Measurements from ENCODE around the gene FLT3LG. TPM values are rescaled to one million over a fixed set of nuclear protein-coding genes. Genes with fewer than 3 reads are reported as not detected.
"Not testable (repeated sequence)": the region's sequence is repeated elsewhere in the genome, so short reads cannot be mapped to it uniquely, and the experiment has no call there.

The FLT3LG gene
- polyA plus RNA-seq, 3 donors: 2.6 to 3.2 (median 2.7) TPM

DNA sequence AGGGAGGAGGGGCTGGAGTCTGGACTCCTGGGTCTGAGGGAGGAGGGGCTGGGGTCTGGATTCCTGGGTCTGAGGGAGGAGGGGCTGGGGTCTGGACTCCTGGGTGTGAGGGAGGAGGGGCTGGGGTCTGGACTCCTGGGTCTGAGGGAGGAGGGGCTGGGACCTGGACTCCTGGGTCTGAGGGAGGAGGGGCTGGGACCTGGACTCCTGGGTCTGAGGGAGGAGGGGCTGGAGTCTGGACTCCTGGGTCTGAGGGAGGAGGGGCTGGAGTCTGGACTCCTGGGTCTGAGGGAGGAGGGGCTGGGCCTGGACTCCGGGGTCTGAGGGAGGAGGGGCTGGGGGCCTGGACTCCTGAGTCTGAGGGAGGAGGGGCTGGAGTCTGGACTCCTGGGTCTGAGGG, 12.9 kb upstream of the FLT3LG start:
- DNase-seq (ENCODE audit: low read depth in 3 of 3, low spot score in 2 of 3): not testable (repeated sequence)

DNA sequence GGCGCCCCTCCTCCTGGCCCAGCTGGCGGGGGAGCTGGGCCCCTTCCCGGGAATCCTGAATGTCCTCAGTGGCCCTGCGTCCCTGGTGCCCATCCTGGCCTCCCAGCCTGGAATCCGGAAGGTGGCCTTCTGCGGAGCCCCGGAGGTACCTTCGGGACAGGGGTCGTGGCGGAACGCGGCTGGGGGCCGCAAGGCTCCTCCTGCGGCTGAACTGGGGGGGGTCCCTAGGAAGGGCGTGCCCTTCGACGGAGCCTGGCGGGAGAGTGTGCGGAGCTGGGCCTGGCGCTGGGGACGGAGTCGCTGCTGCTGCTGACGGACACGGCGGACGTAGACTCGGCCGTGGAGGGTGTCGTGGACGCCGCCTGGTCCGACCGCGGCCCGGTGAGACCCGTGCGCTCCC, 12.4 kb upstream of the FLT3LG start:
- DNase-seq (ENCODE audit: low read depth in 3 of 3, low spot score in 2 of 3): no peak

- DNase-seq (ENCODE audit: low read depth in 3 of 3, low spot score in 2 of 3): no peak
Observed at GRCh38 chr19:49462492-49462891, 11.5 kb upstream of the FLT3LG start.

DNA sequence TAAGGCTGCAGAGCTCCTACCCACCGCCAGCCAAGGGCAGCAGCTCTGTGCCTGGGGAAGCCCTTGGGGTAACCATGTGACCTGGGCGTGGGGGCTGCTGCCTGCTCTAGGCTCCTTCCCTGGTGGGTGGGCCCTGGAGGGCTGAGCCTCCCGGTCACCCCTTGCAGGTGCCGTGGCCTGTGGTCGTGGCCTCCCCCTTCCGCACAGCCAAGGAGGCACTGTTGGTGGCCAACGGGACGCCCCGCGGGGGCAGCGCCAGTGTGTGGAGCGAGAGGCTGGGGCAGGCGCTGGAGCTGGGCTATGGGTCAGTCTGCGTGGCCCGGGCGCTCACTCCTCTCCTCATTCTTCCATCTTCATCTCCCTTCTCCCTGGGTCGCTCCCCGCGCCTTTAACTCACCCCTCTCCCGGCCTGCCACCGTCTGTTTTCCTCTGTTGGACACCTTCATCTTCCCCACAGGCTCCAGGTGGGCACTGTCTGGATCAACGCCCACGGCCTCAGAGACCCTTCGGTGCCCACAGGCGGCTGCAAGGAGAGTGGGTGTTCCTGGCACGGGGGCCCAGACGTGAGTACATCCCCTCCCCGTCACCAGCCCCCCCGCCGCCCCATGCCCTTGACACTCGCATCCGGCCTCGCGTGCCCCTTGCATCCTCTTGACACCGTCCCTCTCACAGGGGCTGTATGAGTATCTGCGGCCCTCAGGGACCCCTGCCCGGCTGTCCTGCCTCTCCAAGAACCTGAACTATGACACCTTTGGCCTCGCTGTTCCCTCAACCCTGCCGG, 9.9 kb upstream of the FLT3LG start:
- DNase-seq (ENCODE audit: low read depth in 3 of 3, low spot score in 2 of 3): no peak

DNA sequence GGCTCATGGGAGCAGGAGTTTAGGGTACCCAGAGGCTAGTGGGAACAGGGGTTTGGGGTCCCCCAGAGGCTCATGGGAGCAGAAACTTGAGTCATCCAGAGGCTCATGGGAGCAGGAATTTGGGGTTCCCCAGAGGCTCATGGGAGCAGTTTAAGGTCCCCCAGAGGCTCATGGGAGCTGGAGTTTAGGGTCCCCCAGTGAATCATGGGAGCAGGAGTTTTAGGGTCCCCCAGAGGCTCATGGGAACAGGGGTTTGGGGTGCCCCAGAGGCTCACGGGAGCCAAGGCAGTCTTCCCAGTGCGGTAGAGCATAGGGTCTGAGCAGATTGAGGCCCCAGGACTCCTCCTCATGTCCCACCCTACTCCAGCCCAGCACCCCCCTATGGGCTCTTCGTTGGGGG, 8.6 kb upstream of the FLT3LG start:
- DNase-seq (ENCODE audit: low read depth in 3 of 3, low spot score in 2 of 3): no peak

DNA sequence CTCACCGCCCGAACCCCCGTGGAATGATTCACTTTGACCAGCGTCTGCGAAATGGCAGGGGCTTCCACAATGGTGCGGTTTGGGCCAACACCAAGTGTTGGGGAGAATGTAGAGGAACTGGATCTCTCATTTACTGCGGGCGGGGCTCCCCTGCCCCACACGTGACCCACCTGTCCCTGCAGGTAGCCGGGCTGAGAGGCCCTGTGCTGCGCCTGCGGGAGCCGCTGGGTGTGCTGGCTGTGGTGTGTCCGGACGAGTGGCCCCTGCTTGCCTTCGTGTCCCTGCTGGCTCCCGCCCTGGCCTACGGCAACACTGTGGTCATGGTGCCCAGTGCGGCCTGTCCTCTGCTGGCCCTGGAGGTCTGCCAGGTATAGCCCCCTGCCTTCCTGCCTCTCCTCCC, 5.8 kb upstream of the FLT3LG start:
- no peak for DNase-seq (ENCODE audit: low read depth in 3 of 3, low spot score in 2 of 3)

GRCh38 chr19:49468746-49469447, 5.1 kb upstream of the FLT3LG start:
- no peak for DNase-seq (ENCODE audit: low read depth in 3 of 3, low spot score in 2 of 3)

DNA sequence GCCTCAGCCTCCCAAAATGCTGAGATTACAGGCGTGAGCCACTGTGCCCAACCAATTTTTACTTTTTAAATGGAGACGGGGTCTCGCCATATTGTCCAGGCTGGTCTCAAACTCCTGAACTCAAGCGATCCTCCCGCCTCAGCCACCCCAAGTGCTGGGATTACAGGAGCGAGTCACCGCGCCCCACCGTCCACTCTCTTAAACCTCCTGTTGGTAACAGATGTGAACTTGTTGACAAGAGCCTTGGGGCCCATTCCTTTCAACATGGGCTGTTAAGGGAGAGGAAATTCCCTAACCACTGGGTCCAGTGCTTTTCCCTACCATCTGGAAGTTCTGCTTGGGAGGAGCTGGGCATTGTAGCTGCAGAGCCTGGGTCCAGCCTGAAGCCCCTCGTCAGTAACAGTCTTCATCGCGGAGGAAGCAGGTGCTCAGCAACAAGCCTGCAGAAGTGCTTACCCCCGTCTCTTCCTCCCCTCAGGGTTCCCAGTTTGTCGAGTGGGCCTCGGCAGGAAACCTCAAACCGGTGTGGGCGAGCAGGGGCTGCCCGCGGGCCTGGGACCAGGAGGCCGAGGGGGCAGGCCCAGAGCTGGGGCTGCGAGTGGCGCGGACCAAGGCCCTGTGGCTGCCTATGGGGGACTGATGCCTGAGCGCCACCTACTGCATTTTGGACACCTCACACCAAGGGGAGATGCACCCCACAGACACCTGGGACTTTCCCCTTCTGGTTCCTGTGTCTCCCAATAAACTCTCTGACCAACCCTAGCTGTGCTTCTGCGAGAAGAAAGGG, 4.0 kb upstream of the FLT3LG start:
- no peak for DNase-seq (ENCODE audit: low read depth in 3 of 3, low spot score in 2 of 3)

DNA sequence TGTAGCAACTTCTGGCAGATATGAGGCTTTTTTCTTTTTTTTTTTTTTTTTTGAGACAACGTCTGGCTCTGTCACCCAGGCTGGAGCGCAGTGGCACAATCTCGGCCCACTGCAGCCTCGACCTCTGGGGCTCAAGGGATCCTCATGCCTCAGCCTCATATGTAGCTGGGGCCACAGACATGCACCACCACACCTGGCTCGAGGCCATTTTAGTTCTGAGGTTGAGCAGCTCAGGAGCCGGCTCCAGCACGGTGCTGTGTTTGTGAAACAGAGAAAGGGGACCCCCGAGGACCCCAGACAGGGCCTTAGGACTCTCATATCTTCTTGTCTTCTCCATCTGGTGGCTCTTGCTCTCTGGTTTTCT, 3.4 kb upstream of the FLT3LG start:
- DNase-seq (ENCODE audit: low read depth in 3 of 3, low spot score in 2 of 3): no peak

DNA sequence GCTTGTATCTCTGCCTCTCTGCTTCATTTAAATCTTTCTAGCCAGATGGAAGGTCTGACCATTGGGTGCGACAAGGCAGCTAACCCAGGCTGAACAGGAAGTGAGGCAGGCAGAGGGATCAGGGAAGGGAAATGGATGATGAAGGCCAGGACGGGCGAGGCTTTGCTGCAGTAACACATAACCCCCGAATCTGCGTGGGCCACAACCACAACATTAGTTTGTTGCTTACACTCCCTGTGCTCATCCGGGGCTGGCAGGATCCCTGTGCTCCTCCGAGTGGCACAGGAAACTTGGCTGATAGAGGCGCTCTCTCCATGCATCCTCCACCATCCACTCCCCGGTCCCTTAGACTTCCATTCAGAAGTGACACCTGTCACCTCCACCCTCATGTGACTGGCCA, 1.1 kb upstream of the FLT3LG start:
- DNase-seq (ENCODE audit: low read depth in 3 of 3, low spot score in 2 of 3): no peak

DNA sequence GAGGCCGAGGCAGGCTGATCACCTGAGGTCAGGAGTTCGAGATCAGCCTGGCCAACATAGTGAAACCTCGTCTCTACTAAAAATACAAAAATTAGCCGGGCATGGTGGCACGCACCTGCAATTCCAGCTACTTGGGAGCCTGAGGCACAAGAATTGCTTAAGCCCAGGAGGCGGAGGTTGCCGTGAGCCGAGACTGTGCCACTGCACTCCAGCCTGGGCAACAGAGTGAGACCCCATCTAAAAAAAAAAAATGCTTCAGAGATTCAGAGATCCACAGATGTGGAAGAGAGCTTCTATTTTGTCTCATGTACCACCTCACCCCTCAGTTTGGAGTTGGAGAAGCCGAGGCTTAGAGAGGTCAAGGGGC, 531 bp upstream of the FLT3LG start:
- DNase-seq (ENCODE audit: low read depth in 3 of 3, low spot score in 2 of 3): not testable (repeated sequence)

- no peak for DNase-seq (ENCODE audit: low read depth in 3 of 3, low spot score in 2 of 3)
Observed at GRCh38 chr19:49474542-49474924, 518 bp downstream of the FLT3LG start.

GRCh38 chr19:49475191-49475917, 1.3 kb downstream of the FLT3LG start:
- no peak for DNase-seq (ENCODE audit: low read depth in 3 of 3, low spot score in 2 of 3)

DNA sequence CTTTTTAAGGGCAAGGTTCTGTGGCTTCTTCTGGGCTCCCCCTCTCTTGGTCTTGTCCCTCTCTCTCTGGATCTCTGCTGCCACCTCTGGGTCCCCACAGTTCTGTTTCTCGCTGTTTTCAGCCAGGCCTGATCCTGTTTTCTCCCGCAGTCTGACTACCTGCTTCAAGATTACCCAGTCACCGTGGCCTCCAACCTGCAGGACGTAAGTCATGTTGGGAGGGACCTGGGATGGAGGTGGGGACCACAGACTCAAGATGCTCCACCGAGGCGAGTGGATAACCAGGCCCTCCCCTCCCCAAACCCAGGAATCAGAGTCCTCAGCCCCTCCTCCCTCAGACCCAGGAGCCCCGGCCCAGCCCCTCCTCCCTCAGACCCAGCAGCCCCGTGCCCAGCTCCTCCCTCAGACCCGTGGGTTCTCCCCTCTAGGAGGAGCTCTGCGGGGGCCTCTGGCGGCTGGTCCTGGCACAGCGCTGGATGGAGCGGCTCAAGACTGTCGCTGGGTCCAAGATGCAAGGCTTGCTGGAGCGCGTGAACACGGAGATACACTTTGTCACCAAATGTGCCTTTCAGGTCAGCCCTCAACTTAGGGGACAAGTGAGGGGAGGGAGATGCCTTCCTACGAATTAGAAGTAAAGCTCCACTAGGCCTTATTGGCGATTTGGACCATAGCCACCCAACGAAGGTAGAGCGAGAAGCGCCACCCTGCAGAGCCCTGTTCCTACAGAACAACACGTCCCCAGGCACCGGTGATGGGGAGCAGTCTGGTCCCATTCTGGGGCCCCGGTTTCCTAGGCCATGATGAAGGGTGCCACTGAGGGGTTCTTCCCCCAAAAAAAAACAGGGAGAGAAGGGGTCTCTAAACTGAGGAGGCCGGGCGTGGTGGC, 2.2 kb downstream of the FLT3LG start:
- DNase-seq (ENCODE audit: low read depth in 3 of 3, low spot score in 2 of 3): no peak

GRCh38 chr19:49479975-49480628, 6.1 kb downstream of the FLT3LG start:
- DNase-seq (ENCODE audit: low read depth in 3 of 3, low spot score in 2 of 3): no peak

DNA sequence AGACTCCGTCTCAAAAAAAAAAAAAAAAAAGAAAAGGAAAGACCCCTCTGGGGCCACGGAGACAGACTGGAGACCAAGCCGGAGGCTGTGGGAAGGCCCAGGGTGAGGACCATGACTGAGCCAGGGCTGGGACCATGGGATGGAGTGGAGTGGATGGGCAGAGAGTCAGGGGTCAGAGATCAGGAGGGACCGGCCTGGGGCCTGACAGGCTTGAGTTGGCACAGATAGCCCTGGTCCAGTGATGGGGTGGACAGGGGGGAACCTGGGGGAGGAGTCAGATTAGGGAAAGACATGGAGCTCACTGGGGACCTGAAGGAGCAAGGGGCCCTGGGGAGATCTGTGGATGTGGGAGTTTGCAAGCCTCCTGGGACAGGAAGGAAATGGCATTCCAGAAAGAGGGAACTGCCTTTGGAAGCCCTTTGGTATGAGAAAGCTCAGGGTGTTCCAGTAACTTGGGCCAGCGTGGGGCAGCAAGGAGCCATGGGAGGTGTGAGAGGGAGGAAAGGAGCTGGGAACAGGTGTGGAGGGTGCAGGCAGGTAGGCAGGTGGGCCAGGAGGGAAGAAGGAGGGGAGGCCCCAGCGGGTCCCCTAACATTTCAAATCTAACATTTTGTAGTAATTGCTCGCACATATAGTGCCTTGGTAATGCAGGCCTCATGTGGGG, 7.1 kb downstream of the FLT3LG start:
- no peak for DNase-seq (ENCODE audit: low read depth in 3 of 3, low spot score in 2 of 3)

DNA sequence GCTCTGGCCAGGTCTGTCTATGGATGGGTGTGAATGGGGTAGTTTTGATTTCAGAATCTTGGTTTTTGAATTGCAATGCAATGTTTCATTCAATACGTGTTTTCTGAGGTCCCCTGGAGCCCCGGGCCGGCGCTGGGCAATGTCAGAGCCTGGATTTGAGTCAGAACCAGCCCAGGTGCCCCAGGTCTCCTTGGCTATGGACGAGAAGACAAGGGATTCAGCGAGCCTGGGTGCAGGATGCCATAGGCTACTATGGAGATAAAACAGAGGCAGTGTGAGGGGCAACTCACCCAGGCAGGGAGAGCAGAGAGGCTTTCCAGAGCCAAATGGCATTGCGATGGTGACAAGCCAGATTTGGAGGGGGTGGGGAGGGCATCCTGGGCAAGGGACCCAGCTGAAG, 12.2 kb downstream of the FLT3LG start:
- DNase-seq (ENCODE audit: low read depth in 3 of 3, low spot score in 2 of 3): no peak

DNA sequence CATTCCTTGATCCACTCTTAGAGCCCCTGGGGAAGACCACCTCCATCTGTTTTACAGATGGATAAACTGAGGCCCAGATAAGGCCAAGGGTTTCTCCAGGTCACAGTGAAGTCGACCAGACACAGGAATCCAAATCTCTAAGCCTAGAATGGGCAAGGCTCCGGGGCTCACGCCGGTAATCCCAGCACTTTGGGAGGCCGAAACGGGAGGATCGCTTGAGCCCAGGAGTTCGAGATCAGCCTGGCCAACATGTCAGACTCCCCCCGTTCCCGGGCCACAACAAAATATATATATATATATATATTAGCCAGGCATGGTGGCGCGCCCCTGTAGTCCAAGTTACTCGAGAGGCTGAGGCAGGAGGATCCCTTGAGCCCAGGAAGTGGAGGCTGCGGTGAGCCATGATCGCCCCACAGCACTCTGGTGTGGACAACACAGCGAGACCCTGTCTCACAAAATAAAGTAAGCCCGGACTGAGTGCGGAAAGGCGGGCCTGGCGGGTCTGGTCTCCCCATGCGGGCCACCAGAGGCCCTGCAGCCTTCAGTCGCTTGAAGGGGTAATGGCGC, 12.8 kb downstream of the FLT3LG start:
- DNase-seq (ENCODE audit: low read depth in 3 of 3, low spot score in 2 of 3): no peak
